B cell (primary cell): ENCODE measurements around the gene NDUFA1. TPM values are rescaled to one million over a fixed set of nuclear protein-coding genes. Genes with fewer than 3 reads are reported as not detected.
A peak's percentile ranks its signal among the peaks of the same experiment; 100 is the strongest.

Source experiments
- ATAC-seq: fragments of 200-7000 bp; cut with Tn5 transposase; one replicate; pipeline ENCODE4 v1.10.0; 2021; ENCODE audit warnings: low read depth, mild to moderate bottlenecking, moderate number of reproducible peaks, moderate library complexity
- CTCF ChIA-PET: fragments of 350-600 bp; sonication (Branson Sonifier 250); formaldehyde crosslinking; loops from one replicate; lab custom pipeline; 2021; ENCODE audit warnings: antibody characterized with exemption, inconsistent platforms; lab: Charles Lee
- POLR2A ChIA-PET: fragments of 350-600 bp; sonication (Branson Sonifier 250); formaldehyde crosslinking; loops from one replicate; lab custom pipeline; 2021; ENCODE audit warnings: antibody characterized with exemption; lab: Charles Lee
- DNase-seq: peaks from one replicate; pipeline ENCODE4 v3.0.0; 2013
- H2AFZ ChIP-seq: 2 replicates; pipeline ENCODE4 v1.6.1; 2012; ENCODE audit warnings: mild to moderate bottlenecking, low read depth, low read length; ENCODE audit not compliant: insufficient read depth, poor library complexity, severe bottlenecking
- H3K27ac ChIP-seq, 2 donors: 1 replicate in 1 of 2; 2 replicates in 1 of 2; pipeline ENCODE4 v1.5.1; 2012 to 2013; ENCODE audit warnings: low read length in 2 of 2, mild to moderate bottlenecking in 2 of 2, moderate library complexity in 1 of 2
- H3K27me3 ChIP-seq, 4 experiments: fragments of 200-600 bp in 1 of 4; sonication (generic) in 1 of 4; replicated peaks in 1 of 4; 1 replicate in 2 of 4; 2 replicates in 2 of 4; pipeline versions ENCODE4 v1.6.1 to v1.7.0; 2013 to 2016; ENCODE audit warnings: low read length in 3 of 4, mild to moderate bottlenecking in 2 of 4, mixed read lengths in 1 of 4, moderate library complexity in 1 of 4; ENCODE audit not compliant: insufficient read depth in 4 of 4, control insufficient read depth in 3 of 4; ENCODE audit errors: control extremely low read depth in 1 of 4
- H3K36me3 ChIP-seq, 2 experiments: replicated peaks in 1 of 2; 1 replicate in 1 of 2; 2 replicates in 1 of 2; pipeline versions ENCODE4 v1.6.1 to v1.7.1; 2013; ENCODE audit warnings: low read length in 1 of 2; ENCODE audit not compliant: insufficient read depth in 2 of 2, control insufficient read depth in 1 of 2; ENCODE audit errors: control extremely low read depth in 1 of 2, extremely low read depth in 1 of 2
- H3K4me1 ChIP-seq, 2 donors: fragments of 200-600 bp in 1 of 2; sonication (generic) in 1 of 2; 1 replicate in 1 of 2; 2 replicates in 1 of 2; pipeline versions ENCODE4 v1.5.1 to v1.6.1; 2013 to 2017; ENCODE audit warnings: low read length in 2 of 2; ENCODE audit not compliant: control insufficient read depth in 2 of 2, insufficient read depth in 2 of 2
- H3K4me2 ChIP-seq: replicated peaks from 2 replicates; pipeline ENCODE3; 2012; ENCODE audit warnings: mild to moderate bottlenecking, low read depth, low read length; ENCODE audit not compliant: poor library complexity, severe bottlenecking
- H3K4me3 ChIP-seq, 5 experiments: fragments of 200-600 bp in 1 of 5; sonication (generic) in 1 of 5; 1 replicate in 3 of 5; 2 replicates in 2 of 5; pipeline versions ENCODE4 v1.5.1 to v1.7.0; 2011 to 2016; ENCODE audit warnings: low read length in 4 of 5, mild to moderate bottlenecking in 4 of 5, low read depth in 2 of 5, control low read depth in 1 of 5, moderate library complexity in 1 of 5; ENCODE audit not compliant: insufficient read depth in 1 of 5; ENCODE audit errors: control extremely low read depth in 1 of 5, extremely low read depth in 1 of 5
- H3K79me2 ChIP-seq: fragments of 200-600 bp; sonication (generic); one replicate; pipeline ENCODE4 v1.6.0; 2016; ENCODE audit warnings: low read length; ENCODE audit not compliant: control insufficient read depth, insufficient read depth
- H3K9ac ChIP-seq: fragments of 200-600 bp; sonication (generic); 2 replicates; pipeline ENCODE4 v1.6.1; 2017; ENCODE audit warnings: mild to moderate bottlenecking, low read length, moderate library complexity
- H3K9me3 ChIP-seq, 3 donors: one replicate each; pipeline versions ENCODE4 v1.6.1 to v1.7.1; 2013; ENCODE audit warnings: low read length in 2 of 3; ENCODE audit not compliant: control insufficient read depth in 2 of 3, insufficient read depth in 1 of 3; ENCODE audit errors: control extremely low read depth in 1 of 3
- H4K20me1 ChIP-seq: 2 replicates; pipeline ENCODE4 v1.6.0; 2012; ENCODE audit warnings: mild to moderate bottlenecking, low read length; ENCODE audit not compliant: insufficient read depth, control insufficient read depth, poor library complexity, severe bottlenecking
- H3K27ac Mint-ChIP-seq: one replicate; pipeline ENCODE4 v1.8.0; 2021; ENCODE audit warnings: mixed read lengths
- H3K27me3 Mint-ChIP-seq: one replicate; pipeline ENCODE4 v1.8.0; 2021; ENCODE audit warnings: mixed read lengths
- H3K4me1 Mint-ChIP-seq: one replicate; pipeline ENCODE4 v1.8.0; 2021; ENCODE audit warnings: mixed read lengths
- H3K4me3 Mint-ChIP-seq: one replicate; pipeline ENCODE4 v1.8.0; 2021; ENCODE audit warnings: mixed read lengths
- H3K9me3 Mint-ChIP-seq: one replicate; pipeline ENCODE4 v1.8.0; 2022; ENCODE audit warnings: mixed read lengths; ENCODE audit not compliant: insufficient read depth
- EZH2 ChIP-seq: IDR thresholded peaks from 2 replicates; pipeline ENCODE4 v1.6.1; 2012; ENCODE audit warnings: borderline replicate concordance, low read depth, mild to moderate bottlenecking, moderate library complexity, low read length; ENCODE audit not compliant: insufficient read depth, poor library complexity, severe bottlenecking
- WGBS: methylation state at CpG from one replicate; pipeline ENCODE4 v1.1.5; 2013; ENCODE audit warnings: missing lambda C conversion rate; ENCODE audit not compliant: insufficient coverage; 5-methylcytosine and 5-hydroxymethylcytosine counted together
- intact Hi-C: fragments of 100-400 bp; cut with micrococcal nuclease; formaldehyde crosslinking; loops from one replicate; pipeline ENCODE4 v1.10.0; 2022
- polyA plus RNA-seq: library from polyadenylated mRNA; depleted of rRNA; stranded (reverse); fragments of >200 nt; gene quantifications from 2 replicates; pipeline ENCODE4 v1.2.3, GENCODE V29; 2012
- total RNA-seq, 2 donors: library from RNA; stranded (reverse); fragments of 120-200 nt in 1 of 2; gene quantifications; 1 replicate in 1 of 2; 2 replicates in 1 of 2; pipeline versions ENCODE4 v1.2.3 to v1.2.4, GENCODE V29; 2013 to 2022
- TF ChIP-seq, protein P1 (sequence below): fragments of 200-600 bp; IDR thresholded peaks from one replicate; pipeline ENCODE4 v1.8.0; 2022; ENCODE audit warnings: antibody characterized with exemption, mild to moderate bottlenecking

NDUFA1 gene
- total and polyA plus RNA-seq, 2 donors (not counting 1 experiment from before 2014, with no cell fraction given), result 29.0 to 39.5 TPM

- H3K9me3 ChIP-seq, result no peaks in the 10 kb centered on the region
- DNase-seq (no peak), ATAC-seq (no peak)
- 100% methylated on average over 1 of the region's 11 CpGs for WGBS
- ChIA-PET POLR2A (no interaction called here), CTCF (no interaction called here)
- no peaks in the 10 kb centered on the region for H4K20me1 ChIP-seq
- H3K36me3 ChIP-seq, result no peaks in the 10 kb centered on the region
- H3K27me3 Mint-ChIP-seq, result no peaks in the 10 kb centered on the region
- peak overlapping the region; percentile 36 for H3K4me2 ChIP-seq
- no peak overlapping the region for H3K9ac ChIP-seq
- H3K79me2 ChIP-seq, result no peaks in the 10 kb centered on the region
- H3K27me3 ChIP-seq, result no peaks in the 10 kb centered on the region
- no peak overlapping the region for H3K27ac Mint-ChIP-seq
- H3K4me3 ChIP-seq, result peak overlapping the region in 1 of 5 experiments; percentile 19
- intact Hi-C loops, result loop anchor here (5.0 kb wide), 1 partner anchor 33 kb away; the partner anchor contains the start of gene UPF3B
- TF ChIP-seq EZH2, result no peak
- TF ChIP-seq, protein P1, sequence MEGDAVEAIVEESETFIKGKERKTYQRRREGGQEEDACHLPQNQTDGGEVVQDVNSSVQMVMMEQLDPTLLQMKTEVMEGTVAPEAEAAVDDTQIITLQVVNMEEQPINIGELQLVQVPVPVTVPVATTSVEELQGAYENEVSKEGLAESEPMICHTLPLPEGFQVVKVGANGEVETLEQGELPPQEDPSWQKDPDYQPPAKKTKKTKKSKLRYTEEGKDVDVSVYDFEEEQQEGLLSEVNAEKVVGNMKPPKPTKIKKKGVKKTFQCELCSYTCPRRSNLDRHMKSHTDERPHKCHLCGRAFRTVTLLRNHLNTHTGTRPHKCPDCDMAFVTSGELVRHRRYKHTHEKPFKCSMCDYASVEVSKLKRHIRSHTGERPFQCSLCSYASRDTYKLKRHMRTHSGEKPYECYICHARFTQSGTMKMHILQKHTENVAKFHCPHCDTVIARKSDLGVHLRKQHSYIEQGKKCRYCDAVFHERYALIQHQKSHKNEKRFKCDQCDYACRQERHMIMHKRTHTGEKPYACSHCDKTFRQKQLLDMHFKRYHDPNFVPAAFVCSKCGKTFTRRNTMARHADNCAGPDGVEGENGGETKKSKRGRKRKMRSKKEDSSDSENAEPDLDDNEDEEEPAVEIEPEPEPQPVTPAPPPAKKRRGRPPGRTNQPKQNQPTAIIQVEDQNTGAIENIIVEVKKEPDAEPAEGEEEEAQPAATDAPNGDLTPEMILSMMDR, result no peak
- H3K27ac ChIP-seq, result no peak overlapping the region
- H3K9me3 Mint-ChIP-seq, result no peaks in the 10 kb centered on the region
- peaks cover 5 to 9% of the 10 kb centered on the region in 2 donors for H3K4me1 ChIP-seq
- peaks cover 10% of the 10 kb centered on the region for H3K4me1 Mint-ChIP-seq
- H2AFZ ChIP-seq, result peak overlapping the region; percentile 50
- no peak overlapping the region for H3K4me3 Mint-ChIP-seq
These were observed 14.2 kb downstream of the NDUFA1 start for GRCh38 chrX:119885554-119886428.
